ENCODE measurements around the gene MYO3B.

GRCh38 chr2:170582751-170583463 is 405.0 kb downstream of the MYO3B start:
- TF ChIP-seq CTCF (IDR thresholded peaks at IDR 0.05; ENCODE audit: control extremely low read depth in 1 of 3, insufficient read depth in 1 of 3, low read depth in 1 of 3, low read length in 3 of 3) (peak in 1 of 3 experiments; percentile 1; a peak in 1 of 4 replicates), POLR2AphosphoS5 (IDR thresholded peaks at IDR 0.05; ENCODE audit: low read depth, low read length) (no peak), MAFK (IDR thresholded peaks at IDR 0.05; ENCODE audit: low read depth, low read length) (no peak), HDAC6 (IDR thresholded peaks at IDR 0.05; ENCODE audit: low read depth, low read length) (no peak), RFX5 (IDR thresholded peaks at IDR 0.05; ENCODE audit: borderline replicate concordance, low read depth, low read length) (no peak), YY1 (IDR thresholded peaks at IDR 0.05; ENCODE audit: low read depth, low read length) (no peak), NANOG (IDR thresholded peaks at IDR 0.05; ENCODE audit: insufficient read depth, low read depth, low read length, poor library complexity, severe bottlenecking) (no peak), TCF12 (IDR thresholded peaks at IDR 0.05; ENCODE audit: low read depth, low read length) (no peak), RAD21 (IDR thresholded peaks at IDR 0.05 in 1 of 2, conservative IDR thresholded peaks at IDR 0.05 in 1 of 2; ENCODE audit: low read depth in 2 of 2, low read length in 2 of 2) (no peak), SP4 (IDR thresholded peaks at IDR 0.05; ENCODE audit: low read length) (no peak), TBP (IDR thresholded peaks at IDR 0.05; ENCODE audit: low read depth, low read length) (no peak), POLR2A (IDR thresholded peaks at IDR 0.05; ENCODE audit: control extremely low read depth in 1 of 2, low read depth in 2 of 2, low read length in 2 of 2) (no peak), EZH2 (IDR thresholded peaks at IDR 0.05; ENCODE audit: low read depth, low read length, severe bottlenecking) (no peak), JUN (IDR thresholded peaks at IDR 0.05; ENCODE audit: low read depth, low read length) (no peak)
